Measurements from ENCODE around the gene MBD4.
"Not testable (repeated sequence)": the region's sequence is repeated elsewhere in the genome, so short reads cannot be mapped to it uniquely, and the experiment has no call there.

DNA sequence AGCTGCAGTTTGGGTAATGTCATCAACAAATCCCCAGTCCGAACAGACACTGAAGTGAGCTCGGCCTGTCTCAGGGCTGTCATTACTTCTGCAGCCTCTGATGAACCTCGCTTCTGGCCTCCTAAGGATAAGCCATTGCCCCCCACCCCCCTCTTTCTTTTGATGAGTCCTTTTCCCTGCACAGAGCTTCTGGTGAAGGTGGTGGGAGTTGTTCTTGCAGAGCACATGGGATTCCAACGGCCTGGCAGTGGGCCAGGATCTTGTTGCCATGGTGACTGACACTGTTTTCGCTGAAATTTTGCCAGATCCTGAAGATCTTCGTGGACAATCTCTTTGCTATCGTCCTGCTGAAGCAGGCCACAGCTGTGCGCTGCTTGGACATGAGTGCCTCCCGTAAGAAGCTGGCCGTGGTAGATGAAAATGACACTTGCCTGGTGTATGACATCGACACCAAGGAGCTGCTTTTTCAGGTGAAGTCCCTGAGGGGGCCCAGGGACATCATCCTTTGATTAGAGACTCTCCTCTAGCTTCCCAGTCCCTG is 41.5 kb upstream of the MBD4 start:
- TF ChIP-seq EZH2 (IDR thresholded peaks at IDR 0.05; ENCODE audit: borderline replicate concordance, low read length), result not testable (repeated sequence)
- TF ChIP-seq, protein P1, sequence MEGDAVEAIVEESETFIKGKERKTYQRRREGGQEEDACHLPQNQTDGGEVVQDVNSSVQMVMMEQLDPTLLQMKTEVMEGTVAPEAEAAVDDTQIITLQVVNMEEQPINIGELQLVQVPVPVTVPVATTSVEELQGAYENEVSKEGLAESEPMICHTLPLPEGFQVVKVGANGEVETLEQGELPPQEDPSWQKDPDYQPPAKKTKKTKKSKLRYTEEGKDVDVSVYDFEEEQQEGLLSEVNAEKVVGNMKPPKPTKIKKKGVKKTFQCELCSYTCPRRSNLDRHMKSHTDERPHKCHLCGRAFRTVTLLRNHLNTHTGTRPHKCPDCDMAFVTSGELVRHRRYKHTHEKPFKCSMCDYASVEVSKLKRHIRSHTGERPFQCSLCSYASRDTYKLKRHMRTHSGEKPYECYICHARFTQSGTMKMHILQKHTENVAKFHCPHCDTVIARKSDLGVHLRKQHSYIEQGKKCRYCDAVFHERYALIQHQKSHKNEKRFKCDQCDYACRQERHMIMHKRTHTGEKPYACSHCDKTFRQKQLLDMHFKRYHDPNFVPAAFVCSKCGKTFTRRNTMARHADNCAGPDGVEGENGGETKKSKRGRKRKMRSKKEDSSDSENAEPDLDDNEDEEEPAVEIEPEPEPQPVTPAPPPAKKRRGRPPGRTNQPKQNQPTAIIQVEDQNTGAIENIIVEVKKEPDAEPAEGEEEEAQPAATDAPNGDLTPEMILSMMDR (IDR thresholded peaks at IDR 0.05; ENCODE audit: low read length), result not testable (repeated sequence)
